ENCODE data around the gene GUF1. TPM values are rescaled to one million over a fixed set of nuclear protein-coding genes. Genes with fewer than 3 reads are reported as not detected.

GUF1 gene
- total RNA-seq, 1 experiment from 2014 or later, result 30.5 TPM

- Histone ChIP-seq H4K20me1 (ENCODE audit: insufficient read depth) (no peaks in the 10 kb centered on the region), H3K4me3 (replicated peaks in 1 of 2; ENCODE audit: low read depth in 1 of 2, low read length in 2 of 2) (no peak overlapping the region), H3K9ac (ENCODE audit: low read length) (no peak overlapping the region), H3K27me3 (ENCODE audit: insufficient read depth, low read length) (no peaks in the 10 kb centered on the region), H3K9me2 (ENCODE audit: insufficient read depth) (no peaks in the 10 kb centered on the region), H3K9me3 (ENCODE audit: control insufficient read depth in 1 of 2, insufficient read depth in 1 of 2, low read depth in 1 of 2, low read length in 2 of 2) (no peaks in the 10 kb centered on the region), H2AFZ (ENCODE audit: low read depth, low read length, poor library complexity, severe bottlenecking) (no peak overlapping the region), H3K4me1 (ENCODE audit: control insufficient read depth in 1 of 2, insufficient read depth in 2 of 2, low read length in 2 of 2) (no peaks in the 10 kb centered on the region; a peak in 1 of 4 replicates), H3K4me2 (ENCODE audit: low read length) (no peak overlapping the region), H3K79me2 (ENCODE audit: insufficient read depth, low read length) (no peaks in the 10 kb centered on the region), H3K36me3 (ENCODE audit: control insufficient read depth in 1 of 2, insufficient read depth in 2 of 2, low read length in 2 of 2) (no peaks in the 10 kb centered on the region), H3K27ac (ENCODE audit: low read depth, low read length) (no peak overlapping the region)
- no peak for ATAC-seq
- CTCF ChIA-PET, result no interaction called here
- intact Hi-C loops (cut with micrococcal nuclease), result no loop called here
- no peak for DNase-seq (ENCODE audit: low read depth, low spot score)
- TF ChIP-seq CEBPB (IDR thresholded peaks at IDR 0.05; ENCODE audit: low read depth) (no peak), REST (IDR thresholded peaks at IDR 0.05; ENCODE audit: low read depth) (no peak), ZFX (IDR thresholded peaks at IDR 0.05) (no peak), FOSL1 (IDR thresholded peaks at IDR 0.05; ENCODE audit: low read depth) (no peak), ELF1 (IDR thresholded peaks at IDR 0.05; ENCODE audit: borderline replicate concordance, low read depth) (no peak), RAD21 (IDR thresholded peaks at IDR 0.05; ENCODE audit: low read depth) (no peak)
- POLR2A ChIA-PET, result no interaction called here
- RAD21 ChIA-PET (ENCODE audit: low non-redundant PET in 1 of 2, low total read pairs in 2 of 2, uncharacterized antibody in 2 of 2, unreplicated experiment in 2 of 2), result no interaction called here
- no TSS peak for BruUV-seq (replicated peaks)
Measured at GRCh38 chr4:44660396-44660795, 17.8 kb upstream of the GUF1 start.

- H4K20me1 ChIP-seq (ENCODE audit: insufficient read depth), result no peaks in the 10 kb centered on the region
- no peak overlapping the region for H3K9ac ChIP-seq (ENCODE audit: low read length)
- intact Hi-C loops (cut with micrococcal nuclease), result no loop called here
- ATAC-seq (no peak), DNase-seq (ENCODE audit: low read depth, low spot score) (no peak)
- no peak overlapping the region for H3K4me3 ChIP-seq (replicated peaks in 1 of 2; ENCODE audit: low read depth in 1 of 2, low read length in 2 of 2)
- no peaks in the 10 kb centered on the region for H3K9me3 ChIP-seq (ENCODE audit: control insufficient read depth in 1 of 2, insufficient read depth in 1 of 2, low read depth in 1 of 2, low read length in 2 of 2)
- no peaks in the 10 kb centered on the region; the same call in none of the 2 replicates for H3K27me3 ChIP-seq (ENCODE audit: insufficient read depth, low read length)
- no peaks in the 10 kb centered on the region for H3K9me2 ChIP-seq (ENCODE audit: insufficient read depth)
- H2AFZ ChIP-seq (ENCODE audit: low read depth, low read length, poor library complexity, severe bottlenecking), result no peak overlapping the region
- ChIA-PET RAD21 (ENCODE audit: low non-redundant PET in 1 of 2, low total read pairs in 2 of 2, uncharacterized antibody in 2 of 2, unreplicated experiment in 2 of 2) (no interaction called here), CTCF (no interaction called here), POLR2A (no interaction called here)
- H3K36me3 ChIP-seq (ENCODE audit: control insufficient read depth in 1 of 2, insufficient read depth in 2 of 2, low read length in 2 of 2), result no peaks in the 10 kb centered on the region
- H3K4me2 ChIP-seq (ENCODE audit: low read length), result no peak overlapping the region
- no peak overlapping the region for H3K27ac ChIP-seq (ENCODE audit: low read depth, low read length)
- no TSS peak for BruUV-seq (replicated peaks)
- H3K4me1 ChIP-seq (ENCODE audit: control insufficient read depth in 1 of 2, insufficient read depth in 2 of 2, low read length in 2 of 2), result no peaks in the 10 kb centered on the region; a peak in 1 of 4 replicates
- no peaks in the 10 kb centered on the region for H3K79me2 ChIP-seq (ENCODE audit: insufficient read depth, low read length)
- no peak for TF ChIP-seq RAD21 (IDR thresholded peaks at IDR 0.05; ENCODE audit: low read depth)
- no peak for TF ChIP-seq ZFX (IDR thresholded peaks at IDR 0.05)
- TF ChIP-seq CEBPB (IDR thresholded peaks at IDR 0.05; ENCODE audit: low read depth), result no peak
- TF ChIP-seq CBX3 (IDR thresholded peaks at IDR 0.05; ENCODE audit: low read depth), result no peak
- TF ChIP-seq JUND (IDR thresholded peaks at IDR 0.05), result no peak
- TF ChIP-seq TCF7L2 (IDR thresholded peaks at IDR 0.05; ENCODE audit: borderline replicate concordance, extremely low read depth, insufficient read depth, insufficient read length), result no peak
- no peak for TF ChIP-seq ZNF274 (IDR thresholded peaks at IDR 0.05; ENCODE audit: low read depth, low read length)
- TF ChIP-seq EGR1 (IDR thresholded peaks at IDR 0.05; ENCODE audit: low read depth), result no peak
- TF ChIP-seq SP1 (IDR thresholded peaks at IDR 0.05; ENCODE audit: low read depth), result no peak
- TF ChIP-seq ATF3 (IDR thresholded peaks at IDR 0.05), result no peak
- TF ChIP-seq ZBTB33 (IDR thresholded peaks at IDR 0.05; ENCODE audit: extremely low read depth, insufficient replicate concordance, low read length), result no peak
- no peak for TF ChIP-seq MAX (IDR thresholded peaks at IDR 0.05)
Measured at GRCh38 chr4:44661940-44662622, 16.1 kb upstream of the GUF1 start.

All from HCT116 (cell line).